Measurements from ENCODE around the gene SRF.

SRF gene

GRCh38 chr6:43125119-43125518, 46.0 kb upstream of the SRF start:
- no peak overlapping the region for H2BK12ac ChIP-seq (ENCODE audit: low read length)
- peaks cover 5 to 19% of the 10 kb centered on the region in 2 donors for H3K4me1 ChIP-seq (ENCODE audit: control insufficient read depth in 2 of 2, insufficient read depth in 1 of 2, low read depth in 1 of 2, low read length in 2 of 2)
- no peak overlapping the region for H3K27ac ChIP-seq (replicated peaks; ENCODE audit: low read length)
- no peak overlapping the region for H2AFZ ChIP-seq (ENCODE audit: low read length)
- DNase-seq (ENCODE audit: low spot score): no peak
- H2BK5ac ChIP-seq (ENCODE audit: low read length): no peak overlapping the region
- WGBS, 2 donors (ENCODE audit: extremely low coverage in 2 of 2, insufficient read length in 2 of 2, insufficient replicate concordance in 1 of 2): no CpG with 5 or more reads among the region's 6 CpGs
- H3K23ac ChIP-seq (ENCODE audit: low read depth, low read length, poor library complexity): no peak overlapping the region
- H3K18ac ChIP-seq (ENCODE audit: low read length): peak overlapping the region; percentile 25
- H3K4me2 ChIP-seq (ENCODE audit: insufficient read depth, low read length, poor library complexity, severe bottlenecking): no peak overlapping the region
- no peaks in the 10 kb centered on the region for H3K9me3 ChIP-seq (replicated peaks in 1 of 2; ENCODE audit: control insufficient read depth in 2 of 2, insufficient read depth in 1 of 2, low read depth in 1 of 2, low read length in 2 of 2)
- H2BK120ac ChIP-seq (ENCODE audit: low read depth, low read length): no peak overlapping the region
- H3K4me3 ChIP-seq (ENCODE audit: low read length in 2 of 2): no peak overlapping the region
- H4K91ac ChIP-seq (ENCODE audit: low read depth, low read length, poor library complexity): no peak overlapping the region
- peaks cover under 1 to 7% of the 10 kb centered on the region in 2 donors for H3K36me3 ChIP-seq (replicated peaks in 1 of 2; ENCODE audit: control insufficient read depth in 2 of 2, insufficient read depth in 2 of 2, low read length in 2 of 2)
- H3K27me3 ChIP-seq (ENCODE audit: control insufficient read depth in 3 of 3, insufficient read depth in 3 of 3, low read depth in 1 of 3, low read length in 3 of 3): no peaks in the 10 kb centered on the region
- no peak overlapping the region for H2AK5ac ChIP-seq (ENCODE audit: low read depth, low read length)
- H2BK15ac ChIP-seq (ENCODE audit: low read length): no peak overlapping the region
- no peak overlapping the region for H3K4ac ChIP-seq (ENCODE audit: low read length)
- no peak overlapping the region for H4K8ac ChIP-seq (ENCODE audit: low read depth, low read length)
- H3K79me1 ChIP-seq (ENCODE audit: low read depth, low read length): peaks cover 18% of the 10 kb centered on the region
- no peak overlapping the region for H3K9ac ChIP-seq (ENCODE audit: low read depth, low read length, poor library complexity)
- H3K14ac ChIP-seq (ENCODE audit: low read length): no peak overlapping the region

GRCh38 chr6:43125555-43125954, 45.5 kb upstream of the SRF start:
- DNase-seq (ENCODE audit: low spot score): no peak
- peaks cover 5 to 15% of the 10 kb centered on the region in 2 donors for H3K4me1 ChIP-seq (ENCODE audit: control insufficient read depth in 2 of 2, insufficient read depth in 1 of 2, low read depth in 1 of 2, low read length in 2 of 2)
- no peak overlapping the region for H4K91ac ChIP-seq (ENCODE audit: low read depth, low read length, poor library complexity)
- H2BK120ac ChIP-seq (ENCODE audit: low read depth, low read length): no peak overlapping the region
- H3K14ac ChIP-seq (ENCODE audit: low read length): peak overlapping the region; percentile 12
- H3K4me2 ChIP-seq (ENCODE audit: insufficient read depth, low read length, poor library complexity, severe bottlenecking): no peak overlapping the region
- H3K18ac ChIP-seq (ENCODE audit: low read length): no peak overlapping the region
- no peak overlapping the region for H3K4ac ChIP-seq (ENCODE audit: low read length)
- H4K8ac ChIP-seq (ENCODE audit: low read depth, low read length): no peak overlapping the region
- no peaks in the 10 kb centered on the region for H3K27me3 ChIP-seq (ENCODE audit: control insufficient read depth in 3 of 3, insufficient read depth in 3 of 3, low read depth in 1 of 3, low read length in 3 of 3)
- H3K79me1 ChIP-seq (ENCODE audit: low read depth, low read length): peaks cover 20% of the 10 kb centered on the region
- no peak overlapping the region for H3K4me3 ChIP-seq (ENCODE audit: low read length in 2 of 2)
- peaks cover 2 to 11% of the 10 kb centered on the region in 2 donors for H3K36me3 ChIP-seq (replicated peaks in 1 of 2; ENCODE audit: control insufficient read depth in 2 of 2, insufficient read depth in 2 of 2, low read length in 2 of 2)
- no peak overlapping the region for H2BK15ac ChIP-seq (ENCODE audit: low read length)
- no peak overlapping the region for H2AK5ac ChIP-seq (ENCODE audit: low read depth, low read length)
- H2BK5ac ChIP-seq (ENCODE audit: low read length): no peak overlapping the region
- no peak overlapping the region for H2AFZ ChIP-seq (ENCODE audit: low read length)
- no peak overlapping the region for H3K9ac ChIP-seq (ENCODE audit: low read depth, low read length, poor library complexity)
- no peaks in the 10 kb centered on the region for H3K9me3 ChIP-seq (replicated peaks in 1 of 2; ENCODE audit: control insufficient read depth in 2 of 2, insufficient read depth in 1 of 2, low read depth in 1 of 2, low read length in 2 of 2)
- no peak overlapping the region for H3K27ac ChIP-seq (replicated peaks; ENCODE audit: low read length)
- WGBS, 2 donors (ENCODE audit: extremely low coverage in 2 of 2, insufficient read length in 2 of 2, insufficient replicate concordance in 1 of 2): no CpG with 5 or more reads among the region's 1 CpG
- H2BK12ac ChIP-seq (ENCODE audit: low read length): no peak overlapping the region
- no peak overlapping the region for H3K23ac ChIP-seq (ENCODE audit: low read depth, low read length, poor library complexity)

GRCh38 chr6:43127180-43127579, 43.9 kb upstream of the SRF start:
- no peaks in the 10 kb centered on the region for H3K27me3 ChIP-seq (ENCODE audit: control insufficient read depth in 3 of 3, insufficient read depth in 3 of 3, low read depth in 1 of 3, low read length in 3 of 3)
- H4K8ac ChIP-seq (ENCODE audit: low read depth, low read length): no peak overlapping the region
- no peak overlapping the region for H4K91ac ChIP-seq (ENCODE audit: low read depth, low read length, poor library complexity)
- H3K27ac ChIP-seq (replicated peaks; ENCODE audit: low read length): no peak overlapping the region
- H3K4ac ChIP-seq (ENCODE audit: low read length): no peak overlapping the region
- H2BK5ac ChIP-seq (ENCODE audit: low read length): no peak overlapping the region
- H2AK5ac ChIP-seq (ENCODE audit: low read depth, low read length): peak overlapping the region; percentile 50
- WGBS, 2 donors (ENCODE audit: extremely low coverage in 2 of 2, insufficient read length in 2 of 2, insufficient replicate concordance in 1 of 2): no CpG with 5 or more reads among the region's 12 CpGs
- H2AFZ ChIP-seq (ENCODE audit: low read length): no peak overlapping the region
- no peaks in the 10 kb centered on the region for H3K9me3 ChIP-seq (replicated peaks in 1 of 2; ENCODE audit: control insufficient read depth in 2 of 2, insufficient read depth in 1 of 2, low read depth in 1 of 2, low read length in 2 of 2)
- H3K4me1 ChIP-seq (ENCODE audit: control insufficient read depth in 2 of 2, insufficient read depth in 1 of 2, low read depth in 1 of 2, low read length in 2 of 2): peaks cover 5 to 14% of the 10 kb centered on the region in 2 donors
- H3K23ac ChIP-seq (ENCODE audit: low read depth, low read length, poor library complexity): no peak overlapping the region
- H3K14ac ChIP-seq (ENCODE audit: low read length): no peak overlapping the region
- no peak overlapping the region for H2BK15ac ChIP-seq (ENCODE audit: low read length)
- no peak for DNase-seq (ENCODE audit: low spot score)
- peaks cover 20% of the 10 kb centered on the region for H3K79me1 ChIP-seq (ENCODE audit: low read depth, low read length)
- peak overlapping the region; percentile 42 for H3K18ac ChIP-seq (ENCODE audit: low read length)
- peaks cover 9 to 28% of the 10 kb centered on the region in 2 donors for H3K36me3 ChIP-seq (replicated peaks in 1 of 2; ENCODE audit: control insufficient read depth in 2 of 2, insufficient read depth in 2 of 2, low read length in 2 of 2)
- no peak overlapping the region for H3K4me3 ChIP-seq (ENCODE audit: low read length in 2 of 2)
- no peak overlapping the region for H3K4me2 ChIP-seq (ENCODE audit: insufficient read depth, low read length, poor library complexity, severe bottlenecking)
- no peak overlapping the region for H3K9ac ChIP-seq (ENCODE audit: low read depth, low read length, poor library complexity)
- H2BK120ac ChIP-seq (ENCODE audit: low read depth, low read length): no peak overlapping the region
- H2BK12ac ChIP-seq (ENCODE audit: low read length): no peak overlapping the region

GRCh38 chr6:43127877-43128276, 43.2 kb upstream of the SRF start:
- Histone ChIP-seq H2BK120ac (ENCODE audit: low read depth, low read length) (no peak overlapping the region), H3K4me3 (ENCODE audit: low read length in 2 of 2) (no peak overlapping the region), H3K79me1 (ENCODE audit: low read depth, low read length) (peaks cover 20% of the 10 kb centered on the region), H4K91ac (ENCODE audit: low read depth, low read length, poor library complexity) (no peak overlapping the region), H3K4ac (ENCODE audit: low read length) (no peak overlapping the region), H4K8ac (ENCODE audit: low read depth, low read length) (no peak overlapping the region), H3K27me3 (ENCODE audit: control insufficient read depth in 3 of 3, insufficient read depth in 3 of 3, low read depth in 1 of 3, low read length in 3 of 3) (no peaks in the 10 kb centered on the region), H2BK5ac (ENCODE audit: low read length) (no peak overlapping the region), H3K9me3 (replicated peaks in 1 of 2; ENCODE audit: control insufficient read depth in 2 of 2, insufficient read depth in 1 of 2, low read depth in 1 of 2, low read length in 2 of 2) (no peaks in the 10 kb centered on the region), H3K27ac (replicated peaks; ENCODE audit: low read length) (no peak overlapping the region), H2AK5ac (ENCODE audit: low read depth, low read length) (no peak overlapping the region), H3K14ac (ENCODE audit: low read length) (no peak overlapping the region), H3K18ac (ENCODE audit: low read length) (no peak overlapping the region), H3K4me1 (ENCODE audit: control insufficient read depth in 2 of 2, insufficient read depth in 1 of 2, low read depth in 1 of 2, low read length in 2 of 2) (peaks cover 5 to 12% of the 10 kb centered on the region in 2 donors), H3K36me3 (replicated peaks in 1 of 2; ENCODE audit: control insufficient read depth in 2 of 2, insufficient read depth in 2 of 2, low read length in 2 of 2) (peaks cover 15 to 35% of the 10 kb centered on the region in 2 donors), H3K23ac (ENCODE audit: low read depth, low read length, poor library complexity) (no peak overlapping the region), H3K4me2 (ENCODE audit: insufficient read depth, low read length, poor library complexity, severe bottlenecking) (no peak overlapping the region), H3K9ac (ENCODE audit: low read depth, low read length, poor library complexity) (no peak overlapping the region), H2BK15ac (ENCODE audit: low read length) (no peak overlapping the region), H2BK12ac (ENCODE audit: low read length) (no peak overlapping the region), H2AFZ (ENCODE audit: low read length) (no peak overlapping the region)
- WGBS, 2 donors (ENCODE audit: extremely low coverage in 2 of 2, insufficient read length in 2 of 2, insufficient replicate concordance in 1 of 2): no CpG with 5 or more reads among the region's 11 CpGs
- no peak for DNase-seq (ENCODE audit: low spot score)
